OCI-LY3 (cell line): ENCODE measurements around the gene SHC1.

Source experiments
- CTCF ChIP-seq: fragments of 200-600, 300-600 bp; sonication (generic); IDR thresholded peaks from 2 replicates; pipeline ENCODE4 v1.5.1; 2014; ENCODE audit warnings: antibody characterized with exemption, low read length, low read depth
- EZH2phosphoT487 ChIP-seq: fragments of 200-600 bp; shearing (Covaris generic); IDR thresholded peaks from 2 replicates; pipeline ENCODE4 v1.6.1; 2018; ENCODE audit warnings: antibody characterized with exemption, mixed run types, low read depth

GRCh38 chr1:155001675-155002463, 31.3 kb upstream of the SHC1 start:
- TF ChIP-seq CTCF (peak; percentile 82), EZH2phosphoT487 (no peak)
